ENCODE data around the gene SERGEF.

The SERGEF gene

DNA sequence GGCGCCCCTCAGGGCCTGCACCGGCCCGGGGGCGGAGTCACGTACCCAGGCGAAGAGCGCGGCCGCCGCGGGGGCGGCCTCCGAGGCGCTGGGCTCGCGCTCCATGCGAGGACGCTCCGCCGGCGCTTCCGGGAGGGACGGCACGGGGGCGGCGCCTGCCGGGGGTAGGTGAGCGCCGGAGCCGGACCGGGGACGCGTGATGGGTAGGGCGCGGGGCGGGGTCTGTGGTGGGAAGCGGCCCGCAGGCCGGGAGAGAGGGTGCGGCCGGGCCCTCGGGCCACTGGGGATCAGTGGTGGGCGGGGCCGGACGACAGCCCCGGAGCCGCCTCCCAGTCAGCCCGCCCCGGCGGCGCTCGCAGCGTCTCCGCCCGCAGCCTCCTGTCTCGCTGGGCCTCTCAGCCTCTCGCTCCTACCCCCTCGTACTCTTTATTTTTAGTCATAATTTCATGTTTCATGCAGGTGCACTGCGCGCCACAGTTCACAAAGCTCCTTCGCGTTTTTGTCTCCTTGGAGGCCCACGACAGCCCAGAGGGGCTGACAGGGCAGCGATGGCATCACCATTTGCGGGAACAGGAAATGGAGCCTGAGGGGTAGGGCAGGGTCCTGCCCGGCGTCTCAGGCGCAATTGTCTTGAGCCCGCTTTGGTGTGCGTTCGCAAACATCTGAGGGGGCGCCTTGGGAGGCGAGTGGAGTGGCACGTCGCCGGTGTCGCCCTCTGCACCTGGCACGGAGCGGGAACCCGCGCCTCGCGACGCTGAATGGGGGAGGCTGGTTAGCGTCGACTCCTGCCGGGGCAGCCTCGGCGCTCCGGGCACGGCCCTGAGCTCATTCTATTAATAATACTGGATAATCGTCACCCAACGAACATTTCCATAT is at the start of gene SERGEF:
Gene SERGEF, minus strand, starts transcription at position 142 of the 876 bp plus-strand sequence. Its CDS starts 37 bp downstream, at position 105.
- TF ChIP-seq, protein P1, sequence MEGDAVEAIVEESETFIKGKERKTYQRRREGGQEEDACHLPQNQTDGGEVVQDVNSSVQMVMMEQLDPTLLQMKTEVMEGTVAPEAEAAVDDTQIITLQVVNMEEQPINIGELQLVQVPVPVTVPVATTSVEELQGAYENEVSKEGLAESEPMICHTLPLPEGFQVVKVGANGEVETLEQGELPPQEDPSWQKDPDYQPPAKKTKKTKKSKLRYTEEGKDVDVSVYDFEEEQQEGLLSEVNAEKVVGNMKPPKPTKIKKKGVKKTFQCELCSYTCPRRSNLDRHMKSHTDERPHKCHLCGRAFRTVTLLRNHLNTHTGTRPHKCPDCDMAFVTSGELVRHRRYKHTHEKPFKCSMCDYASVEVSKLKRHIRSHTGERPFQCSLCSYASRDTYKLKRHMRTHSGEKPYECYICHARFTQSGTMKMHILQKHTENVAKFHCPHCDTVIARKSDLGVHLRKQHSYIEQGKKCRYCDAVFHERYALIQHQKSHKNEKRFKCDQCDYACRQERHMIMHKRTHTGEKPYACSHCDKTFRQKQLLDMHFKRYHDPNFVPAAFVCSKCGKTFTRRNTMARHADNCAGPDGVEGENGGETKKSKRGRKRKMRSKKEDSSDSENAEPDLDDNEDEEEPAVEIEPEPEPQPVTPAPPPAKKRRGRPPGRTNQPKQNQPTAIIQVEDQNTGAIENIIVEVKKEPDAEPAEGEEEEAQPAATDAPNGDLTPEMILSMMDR (IDR thresholded peaks at IDR 0.05; ENCODE audit: insufficient read depth, low read length, poor library complexity, severe bottlenecking): no peak
- H3K27me3 ChIP-seq (replicated peaks; ENCODE audit: control insufficient read depth, insufficient read depth, low read length): no peaks in the 10 kb centered on the region
- H3K36me3 ChIP-seq (ENCODE audit: control insufficient read depth, insufficient read depth, low read length): no peaks in the 10 kb centered on the region
- peak; percentile 97 for DNase-seq (ENCODE audit: extremely low read depth, insufficient read length)
- peak within 1 kb of the TSS; percentile 81 for H3K4me3 ChIP-seq (replicated peaks; ENCODE audit: low read depth, low read length)

DNA sequence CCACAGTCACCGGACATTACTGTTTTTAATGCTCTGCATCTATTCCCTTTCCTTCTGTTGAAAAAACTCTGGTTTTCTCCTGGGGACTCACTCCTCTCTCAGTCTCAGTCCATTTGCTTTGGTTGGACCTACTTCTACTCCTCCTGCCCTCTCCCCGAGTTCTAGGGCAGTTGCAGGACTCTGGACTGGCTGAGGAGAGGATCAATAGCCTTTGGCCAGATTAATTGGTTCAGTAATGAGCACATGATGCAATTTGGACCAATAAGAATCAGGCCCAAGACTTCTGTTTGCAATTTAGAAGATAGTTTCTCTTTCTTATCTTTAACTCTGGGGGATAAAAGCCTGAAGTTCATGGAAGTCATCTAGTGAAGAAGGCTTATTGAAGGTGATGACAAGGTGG is 48.5 kb upstream of the SERGEF start:
- no peaks in the 10 kb centered on the region for H3K27me3 ChIP-seq (replicated peaks; ENCODE audit: control insufficient read depth, insufficient read depth, low read length)
- no peak overlapping the region for H3K4me3 ChIP-seq (replicated peaks; ENCODE audit: low read depth, low read length)
- H3K36me3 ChIP-seq (ENCODE audit: control insufficient read depth, insufficient read depth, low read length): no peaks in the 10 kb centered on the region
- DNase-seq (ENCODE audit: extremely low read depth, insufficient read length): no peak
- TF ChIP-seq, protein P1 (IDR thresholded peaks at IDR 0.05; ENCODE audit: insufficient read depth, low read length, poor library complexity, severe bottlenecking): no peak

DNA sequence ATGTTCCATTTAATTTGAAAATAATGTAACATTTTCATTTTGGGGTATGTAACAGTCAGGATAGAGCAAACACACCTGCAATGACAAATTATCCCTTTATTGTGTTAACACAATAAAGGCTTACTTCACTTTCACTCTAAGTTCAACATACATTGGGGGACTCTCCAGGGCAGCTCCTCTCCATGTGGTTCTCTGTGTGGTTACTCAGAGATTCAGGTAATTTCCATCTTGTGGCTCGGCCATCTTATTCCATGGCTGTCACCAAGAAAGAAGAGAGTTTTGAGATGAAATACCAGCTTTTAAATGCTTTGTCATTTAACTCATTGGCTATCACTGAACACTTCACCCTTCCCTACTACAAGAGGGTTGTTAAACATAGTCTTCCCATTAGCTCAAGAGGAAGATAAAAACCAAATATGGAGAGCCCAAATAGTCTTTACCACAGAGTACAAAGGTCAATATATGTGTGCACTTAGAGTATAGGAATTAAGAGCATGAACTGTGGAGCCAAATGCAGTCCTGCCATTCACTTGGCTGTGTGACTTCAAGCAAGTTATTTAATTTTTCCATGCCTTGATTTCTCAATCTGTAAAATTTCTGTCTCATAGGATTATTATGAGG is 43.8 kb upstream of the SERGEF start:
- no peaks in the 10 kb centered on the region for H3K27me3 ChIP-seq (replicated peaks; ENCODE audit: control insufficient read depth, insufficient read depth, low read length)
- TF ChIP-seq, protein P1 (IDR thresholded peaks at IDR 0.05; ENCODE audit: insufficient read depth, low read length, poor library complexity, severe bottlenecking): no peak
- H3K36me3 ChIP-seq (ENCODE audit: control insufficient read depth, insufficient read depth, low read length): no peaks in the 10 kb centered on the region
- no peak overlapping the region for H3K4me3 ChIP-seq (replicated peaks; ENCODE audit: low read depth, low read length)
- DNase-seq (ENCODE audit: extremely low read depth, insufficient read length): no peak

DNA sequence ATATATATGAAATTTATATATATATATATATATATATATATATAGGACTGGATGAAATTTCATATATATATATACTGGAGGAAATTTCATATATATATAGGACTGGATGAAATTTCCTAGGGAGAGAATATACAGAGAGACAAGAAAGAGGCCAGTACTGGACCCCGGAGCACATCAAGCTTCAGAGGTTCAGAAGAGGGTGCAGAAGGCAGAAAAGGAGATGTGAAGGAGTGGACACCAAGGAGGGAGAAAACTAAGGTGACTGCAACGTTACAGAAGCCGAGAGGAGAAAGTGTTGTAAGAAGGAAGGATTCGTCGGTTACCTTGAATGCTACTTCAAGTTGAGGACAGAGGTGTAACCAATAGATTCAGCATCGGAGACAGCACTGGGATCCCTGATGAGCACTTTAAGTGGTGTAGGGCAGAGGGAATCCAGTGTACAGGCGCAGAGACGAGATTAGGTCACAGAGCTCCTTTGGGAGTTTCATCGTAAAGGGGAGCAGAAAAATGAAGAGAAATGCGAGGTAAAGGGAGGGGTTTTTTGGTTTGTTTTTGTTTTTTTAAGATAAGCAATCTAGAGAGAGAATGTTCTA is 41.8 kb upstream of the SERGEF start:
- TF ChIP-seq, protein P1 (IDR thresholded peaks at IDR 0.05; ENCODE audit: insufficient read depth, low read length, poor library complexity, severe bottlenecking): no peak
- no peaks in the 10 kb centered on the region for H3K36me3 ChIP-seq (ENCODE audit: control insufficient read depth, insufficient read depth, low read length)
- no peaks in the 10 kb centered on the region for H3K27me3 ChIP-seq (replicated peaks; ENCODE audit: control insufficient read depth, insufficient read depth, low read length)
- DNase-seq (ENCODE audit: extremely low read depth, insufficient read length): no peak
- H3K4me3 ChIP-seq (replicated peaks; ENCODE audit: low read depth, low read length): no peak overlapping the region

DNA sequence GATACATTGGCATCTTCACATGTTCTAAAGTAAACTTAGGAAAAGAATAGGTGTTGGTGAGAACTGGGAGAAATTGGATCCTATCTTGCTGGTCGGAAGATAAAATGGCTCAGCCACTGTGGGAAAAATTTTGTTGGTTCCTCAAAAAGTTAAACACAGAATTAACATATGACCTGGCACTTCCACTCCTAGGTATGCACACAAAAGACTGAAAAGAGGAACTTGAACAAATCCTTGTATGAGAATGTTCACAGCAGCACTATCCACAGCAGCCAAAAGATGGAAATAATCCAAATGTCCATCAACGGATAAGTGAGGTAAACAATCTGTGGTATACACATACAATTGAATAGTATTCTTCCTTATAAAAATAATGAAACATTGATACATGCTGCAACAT is 38.0 kb upstream of the SERGEF start:
- TF ChIP-seq, protein P1 (IDR thresholded peaks at IDR 0.05; ENCODE audit: insufficient read depth, low read length, poor library complexity, severe bottlenecking): no peak
- no peak for DNase-seq (ENCODE audit: extremely low read depth, insufficient read length)
- H3K36me3 ChIP-seq (ENCODE audit: control insufficient read depth, insufficient read depth, low read length): no peaks in the 10 kb centered on the region

More for the DNA sequence above, 38.0 kb upstream of the SERGEF start:
- H3K27me3 ChIP-seq (replicated peaks; ENCODE audit: control insufficient read depth, insufficient read depth, low read length): no peaks in the 10 kb centered on the region
- H3K4me3 ChIP-seq (replicated peaks; ENCODE audit: low read depth, low read length): no peak overlapping the region
